NT2/D1 (cell line): Measurements from ENCODE around the gene USP16.

ENCODE experiments used
- SUZ12 ChIP-seq: IDR thresholded peaks from 2 replicates; pipeline ENCODE4 v1.6.1; 2011; ENCODE audit not compliant: insufficient read length, insufficient read depth; ENCODE audit errors: extremely low read depth
- YY1 ChIP-seq: IDR thresholded peaks from 2 replicates; pipeline ENCODE4 v1.6.1; 2011; ENCODE audit not compliant: insufficient read length, insufficient read depth
- ZNF274 ChIP-seq: IDR thresholded peaks from 2 replicates; pipeline ENCODE4 v1.6.1; 2011; ENCODE audit warnings: mild to moderate bottlenecking, low read depth, low read length

DNA sequence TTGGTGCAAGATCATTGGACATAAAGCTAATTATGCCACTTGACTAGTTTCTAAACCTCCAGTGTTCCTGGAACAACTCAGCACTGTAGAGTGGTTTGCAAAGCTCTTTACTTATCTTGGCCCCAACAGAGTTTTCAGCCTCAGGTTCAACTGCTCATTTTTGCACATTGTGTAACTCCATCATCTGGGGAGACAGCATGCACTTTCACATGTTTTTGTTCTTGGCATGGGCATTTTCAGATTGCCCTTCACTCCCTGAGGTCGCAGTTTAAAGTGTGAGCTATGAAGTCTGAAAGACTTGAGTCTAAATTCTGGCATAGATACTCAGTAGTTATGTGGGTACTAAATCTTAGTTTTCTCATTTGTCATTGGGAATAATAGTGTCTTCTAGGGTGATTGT lies 5.1 kb downstream of the USP16 start:
- no peak for TF ChIP-seq YY1
- no peak for TF ChIP-seq ZNF274
- no peak for TF ChIP-seq SUZ12
